ENCODE results near the gene NHS. TPM values are rescaled to one million over a fixed set of nuclear protein-coding genes. Genes with fewer than 3 reads are reported as not detected.
A peak's percentile ranks its signal among the peaks of the same experiment; 100 is the strongest.

NHS gene
- total and polyA plus RNA-seq, 2 experiments from 2014 or later: 0.72 to 0.89 TPM

DNA sequence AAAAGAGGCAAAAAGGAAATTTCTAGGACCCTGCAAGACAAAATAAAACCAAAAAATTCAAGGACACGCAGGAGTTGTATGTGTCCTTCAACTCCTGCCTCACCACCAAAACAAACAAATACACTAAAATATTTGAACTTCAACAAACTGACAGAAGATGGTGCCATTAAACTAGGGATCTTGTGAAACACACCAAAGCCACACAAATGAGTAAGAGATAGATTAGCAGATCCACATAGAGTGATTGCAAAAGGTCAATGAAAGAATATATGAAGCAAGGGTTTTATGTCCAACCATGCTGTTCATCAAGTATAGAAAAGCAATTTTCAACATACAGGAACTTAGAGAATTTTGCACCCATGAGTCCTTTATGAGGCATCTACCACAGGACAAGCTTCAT is 322.2 kb downstream of the NHS start:
- H3K36me3 ChIP-seq: no peaks in the 10 kb centered on the region
- no peak overlapping the region for H3K27ac ChIP-seq
- TF ChIP-seq CTCF (IDR thresholded peaks at IDR 0.05; ENCODE audit: low read depth, low read length): no peak
- H3K4me1 ChIP-seq (ENCODE audit: low read depth): peaks cover 12% of the 10 kb centered on the region
- peak in 1 of 2 donors; percentile 51 for DNase-seq (ENCODE audit: low read depth in 1 of 2, low spot score in 1 of 2)
- H3K27me3 ChIP-seq: no peaks in the 10 kb centered on the region
- H3K9me3 ChIP-seq (ENCODE audit: low read depth): no peaks in the 10 kb centered on the region
- no peak overlapping the region for H3K4me3 ChIP-seq

DNA sequence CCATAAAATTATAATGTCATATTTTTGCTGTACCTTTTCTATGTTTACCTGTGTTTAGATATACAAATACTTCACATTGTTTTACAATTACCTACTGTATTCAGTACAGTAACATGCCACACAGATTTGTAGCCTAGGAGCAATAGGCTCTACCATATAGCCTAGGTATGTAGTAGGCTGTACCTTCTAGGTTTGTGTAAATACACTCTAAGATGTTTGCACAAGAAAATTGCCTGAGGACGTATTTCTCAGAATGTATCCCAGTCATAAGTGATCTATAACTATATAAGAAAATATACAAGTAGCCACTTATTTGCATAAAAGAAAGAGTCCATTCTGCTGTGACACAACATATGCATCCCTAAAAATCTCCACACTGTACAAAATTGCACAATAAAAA is 326.0 kb downstream of the NHS start:
- H3K4me3 ChIP-seq: no peak overlapping the region
- no peaks in the 10 kb centered on the region for H3K4me1 ChIP-seq (ENCODE audit: low read depth)
- no peaks in the 10 kb centered on the region for H3K36me3 ChIP-seq
- no peak overlapping the region for H3K27ac ChIP-seq
- H3K27me3 ChIP-seq: no peaks in the 10 kb centered on the region
- H3K9me3 ChIP-seq (ENCODE audit: low read depth): no peaks in the 10 kb centered on the region
- no peak for DNase-seq (ENCODE audit: low read depth in 1 of 2, low spot score in 1 of 2)
- TF ChIP-seq CTCF (IDR thresholded peaks at IDR 0.05; ENCODE audit: low read depth, low read length): no peak

DNA sequence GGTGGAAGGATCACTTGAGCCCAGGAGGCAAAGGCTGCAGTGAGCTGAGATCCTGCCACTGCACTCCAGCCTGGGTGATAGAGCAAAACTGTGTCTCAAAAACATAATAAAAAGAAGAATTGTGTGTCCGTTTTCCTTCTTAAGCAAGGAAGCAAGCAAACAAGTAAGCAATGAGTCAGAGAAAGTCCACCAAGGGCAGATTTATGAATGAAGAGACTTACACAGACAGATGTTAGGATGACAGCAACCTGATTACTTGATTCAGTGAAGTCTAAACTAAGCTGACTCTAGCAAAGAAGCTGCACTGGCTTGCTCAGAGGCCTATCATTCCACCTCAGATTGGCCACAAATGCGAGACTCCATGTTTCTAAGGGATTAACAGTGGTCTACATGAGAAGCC is 328.2 kb downstream of the NHS start:
- Histone ChIP-seq H3K27me3 (no peaks in the 10 kb centered on the region), H3K9me3 (ENCODE audit: low read depth) (no peaks in the 10 kb centered on the region), H3K4me1 (ENCODE audit: low read depth) (no peaks in the 10 kb centered on the region), H3K36me3 (no peaks in the 10 kb centered on the region), H3K4me3 (no peak overlapping the region), H3K27ac (no peak overlapping the region)
- TF ChIP-seq CTCF (IDR thresholded peaks at IDR 0.05; ENCODE audit: low read depth, low read length): no peak
- DNase-seq (ENCODE audit: low read depth in 1 of 2, low spot score in 1 of 2): no peak

- H3K9me3 ChIP-seq (ENCODE audit: low read depth): no peaks in the 10 kb centered on the region
- no peak for DNase-seq (ENCODE audit: low read depth in 1 of 2, low spot score in 1 of 2)
- no peak overlapping the region for H3K27ac ChIP-seq
- no peak overlapping the region for H3K4me3 ChIP-seq
- TF ChIP-seq CTCF (IDR thresholded peaks at IDR 0.05; ENCODE audit: low read depth, low read length): no peak
- no peaks in the 10 kb centered on the region for H3K4me1 ChIP-seq (ENCODE audit: low read depth)
- no peaks in the 10 kb centered on the region for H3K27me3 ChIP-seq
- H3K36me3 ChIP-seq: no peaks in the 10 kb centered on the region
Observed at GRCh38 chrX:17705211-17705610, 330.2 kb downstream of the NHS start.

DNA sequence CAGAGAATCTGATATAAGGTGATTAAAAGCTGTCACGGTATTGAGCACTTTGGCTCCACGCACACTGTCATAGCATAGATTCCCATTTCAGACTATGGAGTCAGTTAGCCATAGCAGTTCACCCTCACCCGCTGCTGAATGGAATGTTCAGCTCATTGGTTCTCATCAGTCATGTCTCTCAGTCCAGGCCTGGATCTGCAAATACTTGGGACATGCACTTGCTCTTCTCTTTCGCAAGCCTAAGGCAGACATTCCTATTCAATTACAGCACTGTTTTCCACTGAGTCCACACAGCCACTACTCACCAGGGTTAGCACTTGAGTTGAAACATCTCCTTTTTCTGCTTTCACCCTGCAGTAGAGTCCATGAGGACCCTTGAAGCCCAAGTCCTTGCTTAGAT is 331.7 kb downstream of the NHS start:
- peak in 1 of 2 donors; percentile 45 for DNase-seq (ENCODE audit: low read depth in 1 of 2, low spot score in 1 of 2)
- Histone ChIP-seq H3K27ac (no peak overlapping the region), H3K4me1 (ENCODE audit: low read depth) (no peaks in the 10 kb centered on the region), H3K9me3 (ENCODE audit: low read depth) (no peaks in the 10 kb centered on the region), H3K36me3 (no peaks in the 10 kb centered on the region), H3K27me3 (no peaks in the 10 kb centered on the region), H3K4me3 (no peak overlapping the region)
- TF ChIP-seq CTCF (IDR thresholded peaks at IDR 0.05; ENCODE audit: low read depth, low read length): no peak

GRCh38 chrX:17707731-17708130 is 332.7 kb downstream of the NHS start:
- no peaks in the 10 kb centered on the region for H3K4me1 ChIP-seq (ENCODE audit: low read depth)
- H3K9me3 ChIP-seq (ENCODE audit: low read depth): no peaks in the 10 kb centered on the region
- no peaks in the 10 kb centered on the region for H3K36me3 ChIP-seq
- H3K4me3 ChIP-seq: no peak overlapping the region
- H3K27me3 ChIP-seq: no peaks in the 10 kb centered on the region
- no peak for TF ChIP-seq CTCF (IDR thresholded peaks at IDR 0.05; ENCODE audit: low read depth, low read length)
- DNase-seq (ENCODE audit: low read depth in 1 of 2, low spot score in 1 of 2): no peak
- no peak overlapping the region for H3K27ac ChIP-seq
